ENCODE results near the gene DRD4.

GRCh38 chr11:638631-639331 is 1.7 kb downstream of the DRD4 start:
- TF ChIP-seq POLR2A (IDR thresholded peaks at IDR 0.05; ENCODE audit: insufficient read depth in 1 of 2, low read depth in 2 of 2, low read length in 2 of 2): no peak; a peak in 1 of 4 replicates
- TF ChIP-seq ZNF501 (CRISPR knock-in tag; IDR thresholded peaks at IDR 0.05): no peak
- TF ChIP-seq TCF7 (IDR thresholded peaks at IDR 0.05; ENCODE audit: low read depth): no peak
- no peak for TF ChIP-seq ARNT (IDR thresholded peaks at IDR 0.05)
- TF ChIP-seq PBX3 (CRISPR knock-in tag; IDR thresholded peaks at IDR 0.05; ENCODE audit: borderline replicate concordance): no peak
- no peak for TF ChIP-seq EP300 (IDR thresholded peaks at IDR 0.05; ENCODE audit: low read depth in 2 of 2, low read length in 2 of 2)
- no peak for TF ChIP-seq EP300 (CRISPR knock-in tag; IDR thresholded peaks at IDR 0.05; ENCODE audit: borderline replicate concordance)
- TF ChIP-seq ZNF687 (CRISPR knock-in tag; IDR thresholded peaks at IDR 0.05): no peak

All from HepG2 (cell line).